ENCODE data around the gene SAP30L. TPM values are rescaled to one million over a fixed set of nuclear protein-coding genes. Genes with fewer than 3 reads are reported as not detected.

Gene SAP30L
- total and polyA plus RNA-seq, 2 of the 13 experiments (the other 11 are each of a cell fraction or from before 2014, with no cell fraction given), result 27.9 to 37.2 TPM

DNA sequence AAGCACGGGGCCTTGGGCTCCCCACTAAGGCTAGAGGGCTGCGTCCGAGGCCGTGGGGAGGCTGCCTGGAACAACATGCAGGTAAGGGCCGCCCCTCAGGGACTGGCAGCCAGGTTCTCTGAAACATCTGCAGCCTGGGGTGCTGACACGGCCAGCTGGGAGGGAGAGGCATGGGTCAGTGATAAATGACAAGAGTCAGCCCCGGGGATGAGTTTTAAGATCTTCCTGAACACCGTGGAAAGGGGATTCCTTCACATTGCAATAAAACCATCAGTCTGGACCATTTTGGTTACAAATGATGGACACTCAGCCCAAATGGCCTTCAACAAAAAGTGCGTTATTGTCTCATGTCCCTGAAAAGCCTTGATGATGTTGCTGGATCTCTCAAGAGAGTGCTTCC is 32.9 kb upstream of the SAP30L start (continued):
- no peak for TF ChIP-seq ZNF484 (CRISPR knock-in tag; IDR thresholded peaks at IDR 0.05; ENCODE audit: borderline replicate concordance, low read depth)

DNA sequence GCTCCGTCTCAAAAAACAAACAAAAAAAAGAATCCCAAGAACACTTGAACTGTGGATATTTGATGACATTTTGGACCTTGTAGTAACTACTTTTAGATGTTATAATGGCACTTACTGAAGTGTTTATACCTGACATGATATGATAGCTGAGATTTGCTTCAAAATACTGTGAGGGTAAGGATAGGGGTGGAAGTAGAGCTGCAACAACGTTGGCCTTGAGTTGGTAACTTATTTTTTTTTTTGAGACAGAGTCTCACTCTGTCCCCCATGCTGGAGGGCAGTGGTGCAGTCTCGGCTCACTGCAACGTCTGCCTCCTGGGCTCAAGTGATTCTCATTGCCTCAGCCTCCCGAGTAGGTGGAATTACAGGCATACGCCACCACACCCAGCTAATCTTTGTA is 30.7 kb upstream of the SAP30L start:
- FAIRE-seq (no peak), DNase-seq (ENCODE audit: low spot score) (no peak), ATAC-seq (no peak)
- Histone ChIP-seq H3K9me3 (ENCODE audit: low read length) (no peaks in the 10 kb centered on the region), H3K4me2 (ENCODE audit: low read depth, low read length) (no peak overlapping the region), H2AFZ (ENCODE audit: low read length) (no peak overlapping the region), H3K27ac (ENCODE audit: extremely low read length, insufficient read depth, low read length) (no peak overlapping the region), H4K20me1 (ENCODE audit: insufficient read depth, low read length) (no peaks in the 10 kb centered on the region), H3K27me3 (ENCODE audit: control insufficient read depth in 1 of 2, insufficient read depth in 2 of 2, low read length in 2 of 2) (no peaks in the 10 kb centered on the region), H3K4me3 (replicated peaks in 1 of 3; ENCODE audit: insufficient read depth in 1 of 3, low read depth in 2 of 3, low read length in 3 of 3) (no peak overlapping the region), H3K4me1 (ENCODE audit: insufficient read depth, low read length) (no peaks in the 10 kb centered on the region), H3K9ac (ENCODE audit: insufficient read depth, low read depth, low read length) (no peak overlapping the region), H3K36me3 (replicated peaks in 1 of 2; ENCODE audit: control insufficient read depth in 1 of 2, insufficient read depth in 2 of 2, low read length in 2 of 2) (peaks cover 0 to 2% of the 10 kb centered on the region in 2 experiments; a peak in 1 of 5 replicates), H3K79me2 (ENCODE audit: insufficient read depth, low read length) (no peaks in the 10 kb centered on the region)
- intact Hi-C loops (cut with micrococcal nuclease; ENCODE audit: unreplicated experiment), result no loop called here
- TF ChIP-seq KLF13 (CRISPR knock-in tag; IDR thresholded peaks at IDR 0.05) (no peak), ZFY (CRISPR knock-in tag; IDR thresholded peaks at IDR 0.05) (no peak), KDM5B (CRISPR knock-in tag; IDR thresholded peaks at IDR 0.05; ENCODE audit: borderline replicate concordance) (no peak), ZSCAN30 (CRISPR knock-in tag; IDR thresholded peaks at IDR 0.05) (no peak), FOXC1 (CRISPR knock-in tag; IDR thresholded peaks at IDR 0.05; ENCODE audit: borderline replicate concordance) (no peak), GATAD2A (CRISPR knock-in tag; IDR thresholded peaks at IDR 0.05) (no peak), KLF11 (CRISPR knock-in tag; IDR thresholded peaks at IDR 0.05) (no peak), ZFP36L2 (CRISPR knock-in tag; IDR thresholded peaks at IDR 0.05) (no peak), ELF1 (CRISPR knock-in tag; IDR thresholded peaks at IDR 0.05) (no peak), ZC3H13 (CRISPR knock-in tag; IDR thresholded peaks at IDR 0.05) (no peak)
- TF ChIP-seq, protein P1, sequence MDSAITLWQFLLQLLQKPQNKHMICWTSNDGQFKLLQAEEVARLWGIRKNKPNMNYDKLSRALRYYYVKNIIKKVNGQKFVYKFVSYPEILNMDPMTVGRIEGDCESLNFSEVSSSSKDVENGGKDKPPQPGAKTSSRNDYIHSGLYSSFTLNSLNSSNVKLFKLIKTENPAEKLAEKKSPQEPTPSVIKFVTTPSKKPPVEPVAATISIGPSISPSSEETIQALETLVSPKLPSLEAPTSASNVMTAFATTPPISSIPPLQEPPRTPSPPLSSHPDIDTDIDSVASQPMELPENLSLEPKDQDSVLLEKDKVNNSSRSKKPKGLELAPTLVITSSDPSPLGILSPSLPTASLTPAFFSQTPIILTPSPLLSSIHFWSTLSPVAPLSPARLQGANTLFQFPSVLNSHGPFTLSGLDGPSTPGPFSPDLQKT (CRISPR knock-in tag; IDR thresholded peaks at IDR 0.05; ENCODE audit: borderline replicate concordance), result no peak
- TF ChIP-seq, protein P2, sequence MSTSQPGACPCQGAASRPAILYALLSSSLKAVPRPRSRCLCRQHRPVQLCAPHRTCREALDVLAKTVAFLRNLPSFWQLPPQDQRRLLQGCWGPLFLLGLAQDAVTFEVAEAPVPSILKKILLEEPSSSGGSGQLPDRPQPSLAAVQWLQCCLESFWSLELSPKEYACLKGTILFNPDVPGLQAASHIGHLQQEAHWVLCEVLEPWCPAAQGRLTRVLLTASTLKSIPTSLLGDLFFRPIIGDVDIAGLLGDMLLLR (CRISPR knock-in tag; IDR thresholded peaks at IDR 0.05), result no peak
- TF ChIP-seq, protein P3, sequence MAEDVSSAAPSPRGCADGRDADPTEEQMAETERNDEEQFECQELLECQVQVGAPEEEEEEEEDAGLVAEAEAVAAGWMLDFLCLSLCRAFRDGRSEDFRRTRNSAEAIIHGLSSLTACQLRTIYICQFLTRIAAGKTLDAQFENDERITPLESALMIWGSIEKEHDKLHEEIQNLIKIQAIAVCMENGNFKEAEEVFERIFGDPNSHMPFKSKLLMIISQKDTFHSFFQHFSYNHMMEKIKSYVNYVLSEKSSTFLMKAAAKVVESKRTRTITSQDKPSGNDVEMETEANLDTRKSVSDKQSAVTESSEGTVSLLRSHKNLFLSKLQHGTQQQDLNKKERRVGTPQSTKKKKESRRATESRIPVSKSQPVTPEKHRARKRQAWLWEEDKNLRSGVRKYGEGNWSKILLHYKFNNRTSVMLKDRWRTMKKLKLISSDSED (CRISPR knock-in tag; IDR thresholded peaks at IDR 0.05), result no peak
- TF ChIP-seq, protein P4, sequence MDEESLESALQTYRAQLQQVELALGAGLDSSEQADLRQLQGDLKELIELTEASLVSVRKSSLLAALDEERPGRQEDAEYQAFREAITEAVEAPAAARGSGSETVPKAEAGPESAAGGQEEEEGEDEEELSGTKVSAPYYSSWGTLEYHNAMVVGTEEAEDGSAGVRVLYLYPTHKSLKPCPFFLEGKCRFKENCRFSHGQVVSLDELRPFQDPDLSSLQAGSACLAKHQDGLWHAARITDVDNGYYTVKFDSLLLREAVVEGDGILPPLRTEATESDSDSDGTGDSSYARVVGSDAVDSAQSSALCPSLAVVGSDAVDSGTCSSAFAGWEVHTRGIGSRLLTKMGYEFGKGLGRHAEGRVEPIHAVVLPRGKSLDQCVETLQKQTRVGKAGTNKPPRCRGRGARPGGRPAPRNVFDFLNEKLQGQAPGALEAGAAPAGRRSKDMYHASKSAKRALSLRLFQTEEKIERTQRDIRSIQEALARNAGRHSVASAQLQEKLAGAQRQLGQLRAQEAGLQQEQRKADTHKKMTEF (CRISPR knock-in tag; IDR thresholded peaks at IDR 0.05), result no peak
- CTCF ChIA-PET (ENCODE audit: low intra/inter-chr PET ratio, low total read pairs), result no interaction called here
- in situ Hi-C loops (cut with HindIII; ENCODE audit: extremely low pct_ligation_motif_present, low pct_unique_long_range_greater_than_20kb), result no loop called here
- POLR2A ChIA-PET, result no interaction called here
- 82% methylated on average over 6 of the region's 6 CpGs for WGBS (ENCODE audit: low lambda C conversion rate)
- BruUV-seq (replicated peaks), result no TSS peak
